Measurements from ENCODE around the gene DIPK2B. TPM values are rescaled to one million over a fixed set of nuclear protein-coding genes. Genes with fewer than 3 reads are reported as not detected.

DIPK2B gene
- total RNA-seq, 4 donors from 2014 or later = 2.3 to 6.0 (median 3.5) TPM

- in situ Hi-C loops (cut with MboI; ENCODE audit: low pct_ligation_motif_present in 1 of 4, low pct_unique_long_range_greater_than_20kb in 1 of 4, low sequenced_read_pairs in 3 of 4) = loop anchor here in 1 of 4 donors (25.0 kb wide), 1 partner anchor 108 kb away; no protein-coding TSS in a partner anchor
- no peaks in the 10 kb centered on the region for H3K36me3 ChIP-seq
- no peak overlapping the region for H3K27ac ChIP-seq
- intact Hi-C loops (cut with DNase I; ENCODE audit: low total_unique reads) = no loop called here
- H3K27me3 ChIP-seq = no peaks in the 10 kb centered on the region
- H3K4me3 ChIP-seq = no peak overlapping the region
- no peak for TF ChIP-seq EP300 (IDR thresholded peaks at IDR 0.05; ENCODE audit: low read depth)
- TF ChIP-seq POLR2AphosphoS5 (IDR thresholded peaks at IDR 0.05) = no peak
- TF ChIP-seq POLR2A (IDR thresholded peaks at IDR 0.05) = no peak
- TF ChIP-seq CTCF (IDR thresholded peaks at IDR 0.05) = no peak
- DNase-seq = no peak
- H3K9me3 ChIP-seq = no peaks in the 10 kb centered on the region
- H3K4me1 ChIP-seq = no peaks in the 10 kb centered on the region
Measured at GRCh38 chrX:45154462-45154861, 46.2 kb downstream of the DIPK2B start.

- no peaks in the 10 kb centered on the region for H3K27me3 ChIP-seq
- intact Hi-C loops (cut with DNase I; ENCODE audit: low total_unique reads) (no loop called here), in situ Hi-C loops (cut with MboI; ENCODE audit: low pct_ligation_motif_present in 1 of 4, low pct_unique_long_range_greater_than_20kb in 1 of 4, low sequenced_read_pairs in 3 of 4) (loop anchor here in 1 of 4 donors (25.0 kb wide), 1 partner anchor 108 kb away; no protein-coding TSS in a partner anchor)
- WGBS, 2 donors (ENCODE audit: low coverage in 1 of 2) = 78% methylated on average over 4 of the region's 4 CpGs; no CpG with 5 or more reads in 1 of the 2 donors
- H3K4me1 ChIP-seq = no peaks in the 10 kb centered on the region
- no peaks in the 10 kb centered on the region for H3K9me3 ChIP-seq
- no peak for DNase-seq
- TF ChIP-seq POLR2A (IDR thresholded peaks at IDR 0.05) = no peak
- no peak for TF ChIP-seq EP300 (IDR thresholded peaks at IDR 0.05; ENCODE audit: low read depth)
- no peak for TF ChIP-seq CTCF (IDR thresholded peaks at IDR 0.05)
- no peak for TF ChIP-seq POLR2AphosphoS5 (IDR thresholded peaks at IDR 0.05)
- H3K4me3 ChIP-seq = no peak overlapping the region
- H3K27ac ChIP-seq = no peak overlapping the region
- H3K36me3 ChIP-seq = no peaks in the 10 kb centered on the region
Measured at GRCh38 chrX:45154033-45154360, 46.7 kb downstream of the DIPK2B start.

Measured in transverse colon (tissue), 4 donors.